ENCODE results near the gene CFAP298.

DNA sequence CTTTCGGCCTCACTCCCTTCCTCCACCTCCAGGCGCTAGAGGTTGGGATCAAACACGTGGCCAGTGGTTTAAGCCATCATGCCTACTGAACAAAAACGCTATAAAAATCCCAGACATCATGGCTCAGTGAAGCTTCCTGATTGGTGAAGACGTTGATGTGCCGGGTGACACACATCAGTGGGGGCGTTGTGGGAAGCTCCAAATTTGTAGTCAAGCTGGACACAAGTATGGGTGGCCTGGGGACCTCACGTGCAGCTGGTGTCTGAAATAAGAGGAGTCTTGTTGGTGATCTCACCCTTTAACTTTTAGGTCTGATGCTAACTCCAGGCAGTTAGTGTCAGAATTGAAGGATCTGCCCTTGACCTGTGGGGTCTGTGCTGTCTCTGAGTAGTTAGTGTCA is 6.7 kb downstream of the CFAP298 start:
- TF ChIP-seq POLR2A (IDR thresholded peaks at IDR 0.05), result no peak
- TF ChIP-seq CTCF (IDR thresholded peaks at IDR 0.05), result no peak
- TF ChIP-seq POLR2AphosphoS5 (IDR thresholded peaks at IDR 0.05; ENCODE audit: insufficient read depth in 1 of 2, low read depth in 1 of 2), result no peak
